AG04449 (cell line): ENCODE data around the gene REX1BD.
"Not testable (repeated sequence)": the region's sequence is repeated elsewhere in the genome, so short reads cannot be mapped to it uniquely, and the experiment has no call there.

ENCODE experiments used
- CTCF ChIA-PET: fragments of 350-600 bp; formaldehyde crosslinking; extraction: SDS; loops from one replicate; lab custom pipeline; 2021; ENCODE audit warnings: antibody characterized with exemption; lab: Yijun Ruan, JAX
- POLR2A ChIA-PET: fragments of 400-600, 350-600 bp; formaldehyde crosslinking; extraction: SDS; loops from one replicate; lab custom pipeline; 2020; ENCODE audit warnings: antibody characterized with exemption, inconsistent platforms; lab: Yijun Ruan, JAX
- DNase-seq: peaks from one replicate; pipeline ENCODE4 v3.0.0-alpha.2; 2010; ENCODE audit warnings: low read depth, low spot score
- H3K4me3 ChIP-seq: 2 replicates; pipeline ENCODE4 v1.5.1; 2011; ENCODE audit warnings: low read depth, mild to moderate bottlenecking, control low read depth, low read length
- CTCF ChIP-seq: IDR thresholded peaks from one replicate; pipeline ENCODE4 v1.5.1; 2011; ENCODE audit warnings: mild to moderate bottlenecking, moderate library complexity, low read length, control low read depth, inconsistent platforms; ENCODE audit not compliant: insufficient read depth; ENCODE audit errors: missing control alignments

Gene REX1BD

GRCh38 chr19:18597809-18598660 is 9.4 kb downstream of the REX1BD start:
- POLR2A ChIA-PET: no interaction called here

GRCh38 chr19:18599485-18599884 is 10.9 kb downstream of the REX1BD start:
- no peak overlapping the region for H3K4me3 ChIP-seq
- DNase-seq: no peak
- ChIA-PET CTCF (interaction anchor here (1.2 to 15.9 kb wide), 2 partner anchors 12 to 247 kb away, joined by 3 to 286 read pairs; no protein-coding TSS in a partner anchor), POLR2A (no interaction called here)
- TF ChIP-seq CTCF: no peak

More at GRCh38 chr19:18597809-18598660, 9.4 kb downstream of the REX1BD start:
- no peak for TF ChIP-seq CTCF
- DNase-seq: no peak
- no peak overlapping the region for H3K4me3 ChIP-seq
- CTCF ChIA-PET: interaction anchor here (0.8 to 15.9 kb wide), 3 partner anchors 8 to 248 kb away, joined by 3 to 286 read pairs (median 4); partner anchors contain the start of gene REX1BD

GRCh38 chr19:18600692-18601397 is 12.2 kb downstream of the REX1BD start:
- H3K4me3 ChIP-seq, POLR2A ChIA-PET, DNase-seq: not testable (repeated sequence)
- CTCF ChIA-PET: interaction anchor here (1.4 kb wide), 1 partner anchor 246 kb away, joined by 5 read pairs; no protein-coding TSS in a partner anchor

- DNase-seq: no peak
- ChIA-PET POLR2A (no interaction called here), CTCF (interaction anchor here (2.9 kb wide), 1 partner anchor 10 kb away, joined by 10 read pairs; no protein-coding TSS in a partner anchor)
- no peak overlapping the region for H3K4me3 ChIP-seq
- no peak for TF ChIP-seq CTCF
Observed at GRCh38 chr19:18601875-18602274, 13.3 kb downstream of the REX1BD start.

GRCh38 chr19:18603255-18603957 is 14.8 kb downstream of the REX1BD start:
- POLR2A ChIA-PET: no interaction called here
- DNase-seq: no peak
- H3K4me3 ChIP-seq: no peak overlapping the region
- no peak for TF ChIP-seq CTCF
- CTCF ChIA-PET: interaction anchor here (2.9 kb wide), 1 partner anchor 11 kb away, joined by 10 read pairs; no protein-coding TSS in a partner anchor

- POLR2A ChIA-PET: no interaction called here
- TF ChIP-seq CTCF: no peak
- no peak for DNase-seq
- H3K4me3 ChIP-seq: no peak overlapping the region
- CTCF ChIA-PET: interaction anchor here (0.7 to 2.9 kb wide), 5 partner anchors 9 to 243 kb away, joined by 3 to 10 read pairs (median 8); no protein-coding TSS in a partner anchor
Observed at GRCh38 chr19:18603958-18604819, 15.6 kb downstream of the REX1BD start.
